Pericardium fibroblast (primary cell): Measurements from ENCODE around the gene RBMY1D. TPM values are rescaled to one million over a fixed set of nuclear protein-coding genes. Genes with fewer than 3 reads are reported as not detected.

Experiments used
- total RNA-seq: library from RNA; depleted of rRNA; stranded (reverse); fragments of >200 nt; gene quantifications from 2 replicates; pipeline ENCODE4 v1.2.3, GENCODE V29; 2015

Gene RBMY1D
- not detected in 2 replicates for total RNA-seq

DNA sequence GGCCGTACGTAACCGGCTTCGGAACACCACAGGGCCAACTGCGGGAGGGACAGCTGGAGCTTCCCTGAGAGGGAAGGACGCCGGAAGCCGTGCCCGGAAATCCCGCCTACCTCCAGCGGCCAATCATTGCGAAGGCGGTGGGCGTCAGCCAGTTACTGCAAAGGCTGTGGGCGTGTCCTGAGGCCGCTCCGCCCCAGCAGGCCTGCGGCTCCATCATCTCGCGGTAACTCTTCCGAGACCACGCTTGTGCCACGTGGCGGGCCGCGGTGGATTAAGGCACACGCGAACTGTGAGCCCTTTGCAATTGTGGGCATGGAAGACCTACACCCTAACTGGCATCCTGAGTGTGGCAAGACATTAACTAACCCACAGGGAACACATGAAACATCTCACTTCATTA is at the start of gene RBMY1D:
Gene RBMY1D (minus strand): TSS at position 101 of the 400 bp plus-strand sequence. CDS start 2,013 bp downstream, outside the sequence.

DNA sequence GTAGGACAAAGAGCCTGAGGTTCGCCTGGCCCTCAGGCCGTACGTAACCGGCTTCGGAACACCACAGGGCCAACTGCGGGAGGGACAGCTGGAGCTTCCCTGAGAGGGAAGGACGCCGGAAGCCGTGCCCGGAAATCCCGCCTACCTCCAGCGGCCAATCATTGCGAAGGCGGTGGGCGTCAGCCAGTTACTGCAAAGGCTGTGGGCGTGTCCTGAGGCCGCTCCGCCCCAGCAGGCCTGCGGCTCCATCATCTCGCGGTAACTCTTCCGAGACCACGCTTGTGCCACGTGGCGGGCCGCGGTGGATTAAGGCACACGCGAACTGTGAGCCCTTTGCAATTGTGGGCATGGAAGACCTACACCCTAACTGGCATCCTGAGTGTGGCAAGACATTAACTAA is 23.6 kb upstream of the RBMY1D start, which contains the start of gene RBMY1E:
Gene RBMY1E (minus strand): TSS at position 101 of the 400 bp plus-strand sequence. CDS start 1,978 bp downstream, outside the sequence.

Other genes with a start within 250 kb of the RBMY1D start
- gene RBMY1E, start 23.5 kb upstream of the RBMY1D start, total RNA-seq: not detected in 2 replicates